SIG-M5 treated with dmso at 0.1 percent for 504 hours (cell line): ENCODE data around the gene FAM3A.

ENCODE experiments used
- DNase-seq: peaks from one replicate; lab custom pipeline; 2025; ENCODE audit not compliant: unreplicated experiment; lab: John Stamatoyannopoulos, UW

The FAM3A gene

GRCh38 chrX:154462396-154462795 is 53.6 kb downstream of the FAM3A start:
- no peak for DNase-seq

- no peak for DNase-seq
Measured at GRCh38 chrX:154460326-154460725, 55.7 kb downstream of the FAM3A start.

- DNase-seq = no peak
Measured at GRCh38 chrX:154459832-154460231, 56.2 kb downstream of the FAM3A start.

DNA sequence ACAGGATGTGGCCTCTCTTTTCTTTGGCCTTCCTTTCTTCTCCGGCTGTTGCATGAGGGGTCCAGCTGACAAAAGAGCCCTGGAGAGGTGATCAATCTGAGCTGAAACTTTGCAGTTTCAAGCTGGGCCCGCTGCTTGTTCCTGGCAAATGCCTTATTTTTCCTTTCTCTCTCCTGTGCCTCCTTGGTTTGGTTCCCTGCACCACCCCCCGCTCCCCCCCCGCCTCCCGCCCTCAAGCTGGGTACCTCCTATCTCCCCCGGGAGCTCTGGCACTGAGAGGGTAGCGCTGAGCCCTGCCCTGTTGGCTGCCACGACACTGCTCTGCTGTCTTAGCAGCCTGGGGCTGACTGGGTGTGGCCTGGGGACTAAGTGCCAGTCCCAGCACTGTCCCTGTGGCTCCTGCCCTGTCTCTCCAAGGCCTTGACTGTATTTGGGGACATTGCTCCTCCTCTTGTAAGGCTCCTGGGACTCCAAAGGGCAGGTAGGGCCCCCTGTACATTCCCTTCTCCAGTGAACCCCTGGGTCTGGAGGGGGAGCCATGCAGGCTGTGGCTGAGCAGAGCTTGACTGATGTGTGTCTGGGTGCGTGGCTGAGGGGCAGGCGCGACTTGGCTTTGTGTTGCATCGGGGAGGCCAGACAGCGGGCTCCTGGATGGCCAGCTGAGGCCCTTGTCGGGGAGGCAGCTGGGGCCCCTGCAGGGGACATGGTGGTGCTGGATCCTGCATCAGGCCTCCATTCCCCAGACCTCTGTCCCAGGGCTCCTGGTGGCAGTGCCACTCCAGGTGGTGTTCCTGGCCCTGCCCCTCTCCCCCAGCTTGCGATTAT is 56.9 kb downstream of the FAM3A start:
- DNase-seq = peak; percentile 21

GRCh38 chrX:154458116-154458953 is 57.7 kb downstream of the FAM3A start, which contains the start of gene PLXNA3:
Gene PLXNA3, plus strand, starts transcription at chrX:154458281. Its CDS starts 1,903 bp downstream, at chrX:154460184.
- DNase-seq = no peak

- peak; percentile 7 for DNase-seq
Measured at GRCh38 chrX:154457491-154458115, 58.4 kb downstream of the FAM3A start.
